Loucy (cell line): ENCODE results near the gene ATF7IP.

ENCODE experiments used
- CTCF ChIP-seq: fragments of 200-600 bp; sonication (generic); conservative IDR thresholded peaks from 2 replicates; pipeline ENCODE4 v1.5.1; 2014; ENCODE audit warnings: mild to moderate bottlenecking, antibody characterized with exemption, low read length
- EZH2phosphoT487 ChIP-seq: fragments of 200-600 bp; IDR thresholded peaks from 2 replicates; pipeline ENCODE4 v1.6.1; 2018; ENCODE audit warnings: antibody characterized with exemption, mild to moderate bottlenecking, moderate library complexity, borderline replicate concordance

- TF ChIP-seq CTCF (no peak), EZH2phosphoT487 (no peak)
Observed at GRCh38 chr12:14390870-14391530, 25.5 kb downstream of the ATF7IP start.
